Peyer's patch (tissue), 4 donors: ENCODE results near the gene HTT. TPM values are rescaled to one million over a fixed set of nuclear protein-coding genes. Genes with fewer than 3 reads are reported as not detected.

ENCODE experiments used
- DNase-seq, 3 donors: peaks; one replicate each; pipeline ENCODE4 v3.0.0-alpha.2; 2017 to 2019
- H3K27ac ChIP-seq, 4 donors: fragments of 200-600 bp; sonication (generic); one replicate each; pipeline ENCODE4 v1.5.1; 2016 to 2019
- H3K27me3 ChIP-seq, 2 donors: fragments of 200-600 bp; sonication (generic); one replicate each; pipeline ENCODE4 v1.5.1; 2019
- H3K36me3 ChIP-seq, 3 donors: fragments of 200-600 bp; sonication (generic); one replicate each; pipeline ENCODE4 v1.5.1; 2016 to 2019
- H3K4me1 ChIP-seq, 4 donors: fragments of 200-600 bp; sonication (generic); one replicate each; pipeline ENCODE4 v1.5.1; 2016 to 2019
- H3K4me3 ChIP-seq, 4 donors: fragments of 200-600 bp; sonication (generic); 1 replicate in 3 of 4; 2 replicates in 1 of 4; pipeline ENCODE4 v1.5.1; 2016 to 2019; ENCODE audit warnings: mild to moderate bottlenecking in 1 of 4
- H3K9me3 ChIP-seq, 4 donors: fragments of 200-600 bp; sonication (generic); one replicate each; pipeline ENCODE4 v1.5.1; 2016 to 2019; ENCODE audit warnings: mild to moderate bottlenecking in 1 of 4
- CTCF ChIP-seq, 6 experiments: fragments of 450-650 bp in 4 of 6; fragments of 200-600 bp in 2 of 6; sonication (generic) in 1 of 6; IDR thresholded peaks; one replicate each; pipeline ENCODE4 v1.5.1; 2017 to 2019; ENCODE audit warnings: antibody characterized with exemption in 6 of 6, mild to moderate bottlenecking in 3 of 6, moderate library complexity in 1 of 6
- POLR2A ChIP-seq, 2 donors: fragments of 450-650 bp; IDR thresholded peaks; one replicate each; pipeline ENCODE4 v1.5.1; 2017; ENCODE audit warnings: antibody characterized with exemption in 2 of 2, mild to moderate bottlenecking in 2 of 2, moderate library complexity in 2 of 2
- total RNA-seq, 4 donors: library from RNA; depleted of rRNA; stranded (reverse); fragments of >200 nt; gene quantifications; one replicate each; pipeline ENCODE4 v1.1.0, GENCODE V29; 2016

The HTT gene
- total RNA-seq, 4 donors from 2014 or later, result 62.3 to 133 (median 113) TPM

DNA sequence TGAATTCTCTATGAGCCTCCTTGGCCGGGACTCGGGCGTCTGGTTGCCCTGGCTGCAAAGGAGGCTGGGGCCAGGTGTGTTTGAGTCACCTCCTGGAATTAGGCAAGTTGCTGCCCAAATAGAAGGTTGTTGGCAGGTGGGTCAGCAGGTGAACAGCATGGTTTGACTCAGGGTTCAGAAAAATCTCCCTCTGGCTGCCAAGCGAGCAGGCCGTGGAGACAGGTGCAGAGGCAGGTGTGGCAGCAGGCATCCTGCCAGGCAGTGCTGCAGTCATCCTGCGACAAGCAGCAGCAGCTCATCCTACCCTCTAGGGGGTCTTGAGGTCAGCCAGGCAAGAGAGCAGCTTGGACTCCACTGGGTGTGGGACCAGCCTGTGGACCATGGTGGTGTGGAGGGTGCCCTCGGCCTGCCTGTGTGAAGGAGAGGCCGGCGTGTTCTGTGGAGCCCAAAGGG is 182.6 kb downstream of the HTT start:
- peak in 2 of 3 donors; percentile 52 to 56 for DNase-seq
- no peaks in the 10 kb centered on the region for H3K27me3 ChIP-seq
- TF ChIP-seq POLR2A (IDR thresholded peaks at IDR 0.05), result no peak
- TF ChIP-seq CTCF (IDR thresholded peaks at IDR 0.05), result no peak
- no peak overlapping the region for H3K4me3 ChIP-seq
- H3K9me3 ChIP-seq, result no peaks in the 10 kb centered on the region
- H3K36me3 ChIP-seq, result no peaks in the 10 kb centered on the region
- peaks cover 0 to 9% (median 0%) of the 10 kb centered on the region in 4 donors for H3K4me1 ChIP-seq
- no peak overlapping the region for H3K27ac ChIP-seq

GRCh38 chr4:3257556-3258482 is 183.3 kb downstream of the HTT start:
- DNase-seq, result peak; percentile 44 to 61 (median 50)
- H3K9me3 ChIP-seq, result no peaks in the 10 kb centered on the region
- no peaks in the 10 kb centered on the region for H3K36me3 ChIP-seq
- H3K27ac ChIP-seq, result peak overlapping the region in 1 of 4 donors; percentile 19
- H3K4me1 ChIP-seq, result peaks cover 0 to 9% (median 0%) of the 10 kb centered on the region in 4 donors
- TF ChIP-seq CTCF (IDR thresholded peaks at IDR 0.05) (no peak), POLR2A (IDR thresholded peaks at IDR 0.05) (no peak)
- no peaks in the 10 kb centered on the region for H3K27me3 ChIP-seq
- H3K4me3 ChIP-seq, result no peak overlapping the region

GRCh38 chr4:3261411-3262207 is 187.1 kb downstream of the HTT start:
- Histone ChIP-seq H3K9me3 (no peaks in the 10 kb centered on the region), H3K27ac (no peak overlapping the region), H3K4me1 (peaks cover 0 to 9% (median 0%) of the 10 kb centered on the region in 4 donors), H3K27me3 (no peaks in the 10 kb centered on the region), H3K4me3 (no peak overlapping the region), H3K36me3 (no peaks in the 10 kb centered on the region)
- TF ChIP-seq POLR2A (IDR thresholded peaks at IDR 0.05) (no peak), CTCF (IDR thresholded peaks at IDR 0.05) (no peak)
- peak in 2 of 3 donors; percentile 34 to 41 for DNase-seq

DNA sequence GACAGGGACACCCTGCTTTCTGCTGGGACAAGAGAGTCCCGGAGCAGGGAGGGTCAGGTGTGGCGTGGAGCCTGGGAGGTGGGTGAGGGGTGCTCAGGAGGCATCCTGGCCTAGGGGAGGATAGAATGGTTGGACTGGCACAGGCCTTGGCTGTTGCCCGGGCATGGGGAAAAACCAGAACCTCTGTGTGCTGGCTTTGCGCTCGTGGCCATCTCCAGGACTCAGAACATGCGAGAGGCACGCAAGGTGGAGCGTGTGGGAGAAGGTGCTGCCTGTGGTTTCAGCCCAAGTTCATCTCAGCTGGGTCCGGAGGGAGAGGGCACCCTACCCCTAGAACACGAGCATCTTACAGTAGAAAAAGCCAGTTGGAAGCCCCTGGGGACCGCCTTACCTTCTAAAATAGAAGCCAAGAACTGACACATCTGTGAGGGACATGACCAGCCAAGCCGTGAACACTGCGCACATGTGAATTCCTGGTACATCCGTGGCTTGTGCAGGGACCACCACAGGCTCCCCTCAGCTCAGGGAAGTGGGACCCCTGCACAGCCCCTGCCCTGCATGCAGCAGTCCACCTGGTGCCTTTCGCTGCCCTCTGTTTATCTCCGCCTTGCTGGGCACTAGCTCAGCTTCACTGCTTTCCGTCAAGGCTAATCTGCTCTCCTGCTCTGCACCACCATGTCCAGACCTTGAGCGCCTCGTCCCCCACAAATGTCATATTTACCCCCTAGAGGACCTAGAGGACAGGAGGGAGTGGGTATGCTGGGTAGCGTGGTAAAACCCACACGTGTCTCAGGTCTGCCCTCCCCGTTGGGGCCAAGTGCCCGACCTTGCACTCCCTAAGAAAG is 187.9 kb downstream of the HTT start:
- Histone ChIP-seq H3K4me3 (no peak overlapping the region), H3K27me3 (no peaks in the 10 kb centered on the region), H3K36me3 (no peaks in the 10 kb centered on the region), H3K27ac (no peak overlapping the region), H3K4me1 (peaks cover 0 to 2% (median 0%) of the 10 kb centered on the region in 4 donors), H3K9me3 (no peaks in the 10 kb centered on the region)
- peak in 1 of 3 donors; percentile 42 for DNase-seq
- TF ChIP-seq POLR2A (IDR thresholded peaks at IDR 0.05), result no peak
- no peak for TF ChIP-seq CTCF (IDR thresholded peaks at IDR 0.05)
